Esophagus muscularis mucosa (tissue), 4 donors: Measurements from ENCODE around the gene TENM4. TPM values are rescaled to one million over a fixed set of nuclear protein-coding genes. Genes with fewer than 3 reads are reported as not detected.

Experiments used
- DNase-seq: peaks from one replicate; pipeline ENCODE4 v3.0.0-alpha.2; 2017; ENCODE audit errors: extremely low spot score
- H3K27ac ChIP-seq, 4 donors: fragments of 200-600 bp; sonication (generic); replicated peaks in 1 of 4; 1 replicate in 3 of 4; 2 replicates in 1 of 4; pipeline ENCODE4 v1.5.1; 2016 to 2019; ENCODE audit warnings: mild to moderate bottlenecking in 1 of 4
- H3K27me3 ChIP-seq, 4 donors: fragments of 200-600 bp; sonication (generic); one replicate each; pipeline versions ENCODE4 v1.5.1 to v1.6.0; 2016 to 2019
- H3K36me3 ChIP-seq, 4 donors: fragments of 200-600 bp; sonication (generic); one replicate each; pipeline ENCODE4 v1.5.1; 2016 to 2019
- H3K4me1 ChIP-seq, 4 donors: fragments of 200-600 bp; sonication (generic); one replicate each; pipeline ENCODE4 v1.5.1; 2016 to 2019
- H3K4me3 ChIP-seq, 4 donors: fragments of 200-600 bp; sonication (generic); 1 replicate in 2 of 4; 2 replicates in 2 of 4; pipeline ENCODE4 v1.5.1; 2016 to 2019; ENCODE audit warnings: mild to moderate bottlenecking in 4 of 4, moderate library complexity in 1 of 4
- H3K9me3 ChIP-seq, 4 donors: fragments of 200-600 bp; sonication (generic); 1 replicate in 3 of 4; 2 replicates in 1 of 4; pipeline ENCODE4 v1.5.1; 2016 to 2019
- EP300 ChIP-seq: sonication (generic); formaldehyde crosslinking; IDR thresholded peaks from one replicate; pipeline ENCODE4 v1.6.1; 2017; ENCODE audit warnings: antibody characterized with exemption
- POLR2A ChIP-seq: fragments of 450-650 bp; IDR thresholded peaks from one replicate; pipeline ENCODE4 v1.6.1; 2017; ENCODE audit warnings: antibody characterized with exemption, moderate library complexity, mild to moderate bottlenecking, low read depth
- POLR2AphosphoS5 ChIP-seq, 2 donors: sonication (generic); formaldehyde crosslinking; IDR thresholded peaks; one replicate each; pipeline ENCODE4 v1.6.1; 2017; ENCODE audit warnings: antibody characterized with exemption in 2 of 2
- WGBS: methylation state at CpG from one replicate; pipeline ENCODE4 v1.1.5; 2018; 5-methylcytosine and 5-hydroxymethylcytosine counted together
- intact Hi-C: fragments of 100-400 bp; cut with DNase I; formaldehyde crosslinking; loops from one replicate; pipeline ENCODE4 v1.15.1; 2023
- total RNA-seq, 4 donors: library from RNA; depleted of rRNA; stranded (reverse); fragments of >200 nt; gene quantifications; one replicate each; pipeline versions ENCODE4 v1.1.0 to v1.2.1, GENCODE V29; 2016
- TF ChIP-seq, protein P1 (sequence below), 3 experiments: fragments of 200-600 bp in 2 of 3; fragments of 450-650 bp in 1 of 3; sonication (generic) in 2 of 3; IDR thresholded peaks; one replicate each; pipeline ENCODE4 v1.5.1; 2017 to 2019; ENCODE audit warnings: antibody characterized with exemption in 3 of 3, mild to moderate bottlenecking in 2 of 3, moderate library complexity in 1 of 3

TENM4 gene
- total RNA-seq, 4 donors from 2014 or later, result 4.1 to 9.6 (median 8.0) TPM

DNA sequence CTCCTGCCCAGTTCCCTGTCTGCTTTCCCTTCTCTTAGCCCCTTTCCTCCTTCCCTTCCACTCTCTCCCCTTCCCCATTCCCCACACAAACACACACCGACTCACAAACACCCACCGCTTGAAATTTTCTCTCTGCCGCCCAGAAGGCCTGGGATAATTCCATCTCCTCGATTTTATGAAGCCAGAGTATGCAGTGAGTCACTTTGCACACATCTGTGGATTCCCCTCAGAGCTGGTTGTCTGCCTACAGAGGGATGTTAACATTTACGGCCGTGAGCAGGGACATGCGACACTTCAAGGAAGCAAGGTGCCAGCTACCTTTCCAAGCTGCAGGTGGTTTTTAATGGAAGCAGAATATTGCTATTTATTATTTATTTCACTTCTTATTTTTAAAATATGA is 332.0 kb downstream of the TENM4 start:
- H3K9me3 ChIP-seq, result no peaks in the 10 kb centered on the region
- H3K27ac ChIP-seq, result peak overlapping the region; percentile 52 to 77 (median 68)
- no peaks in the 10 kb centered on the region for H3K27me3 ChIP-seq
- H3K4me3 ChIP-seq, result no peak overlapping the region
- peaks cover 0 to 34% (median 25%) of the 10 kb centered on the region in 4 donors for H3K4me1 ChIP-seq
- no peaks in the 10 kb centered on the region for H3K36me3 ChIP-seq
- no peak for DNase-seq
- intact Hi-C loops, result loop anchor here (10.0 kb wide), 1 partner anchor 464 kb away; no protein-coding TSS in a partner anchor
- TF ChIP-seq POLR2AphosphoS5 (IDR thresholded peaks at IDR 0.05) (no peak), POLR2A (no peak), EP300 (no peak)
- TF ChIP-seq, protein P1, sequence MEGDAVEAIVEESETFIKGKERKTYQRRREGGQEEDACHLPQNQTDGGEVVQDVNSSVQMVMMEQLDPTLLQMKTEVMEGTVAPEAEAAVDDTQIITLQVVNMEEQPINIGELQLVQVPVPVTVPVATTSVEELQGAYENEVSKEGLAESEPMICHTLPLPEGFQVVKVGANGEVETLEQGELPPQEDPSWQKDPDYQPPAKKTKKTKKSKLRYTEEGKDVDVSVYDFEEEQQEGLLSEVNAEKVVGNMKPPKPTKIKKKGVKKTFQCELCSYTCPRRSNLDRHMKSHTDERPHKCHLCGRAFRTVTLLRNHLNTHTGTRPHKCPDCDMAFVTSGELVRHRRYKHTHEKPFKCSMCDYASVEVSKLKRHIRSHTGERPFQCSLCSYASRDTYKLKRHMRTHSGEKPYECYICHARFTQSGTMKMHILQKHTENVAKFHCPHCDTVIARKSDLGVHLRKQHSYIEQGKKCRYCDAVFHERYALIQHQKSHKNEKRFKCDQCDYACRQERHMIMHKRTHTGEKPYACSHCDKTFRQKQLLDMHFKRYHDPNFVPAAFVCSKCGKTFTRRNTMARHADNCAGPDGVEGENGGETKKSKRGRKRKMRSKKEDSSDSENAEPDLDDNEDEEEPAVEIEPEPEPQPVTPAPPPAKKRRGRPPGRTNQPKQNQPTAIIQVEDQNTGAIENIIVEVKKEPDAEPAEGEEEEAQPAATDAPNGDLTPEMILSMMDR (IDR thresholded peaks at IDR 0.05), result no peak
- WGBS, result 72% methylated on average over 7 of the region's 7 CpGs

DNA sequence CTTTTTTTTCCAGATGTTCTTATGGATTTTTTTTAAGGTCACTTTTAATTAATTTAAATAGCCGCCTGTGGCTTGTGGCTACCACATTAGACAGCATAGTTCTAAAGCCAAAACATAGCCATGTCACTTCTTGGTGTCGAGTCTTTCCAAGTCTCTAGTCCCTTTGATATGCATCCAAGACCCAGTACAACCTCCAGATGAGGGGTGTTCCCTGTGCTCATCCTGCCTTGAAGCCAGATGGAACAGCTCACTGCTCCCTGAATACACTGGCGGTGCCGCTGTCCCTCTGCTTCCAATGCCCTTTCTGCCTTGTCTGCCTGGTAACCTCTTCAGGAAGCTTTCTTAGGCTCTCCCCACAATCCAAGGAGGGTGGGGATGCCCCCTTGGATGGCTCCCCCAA is 338.0 kb downstream of the TENM4 start:
- no peak for DNase-seq
- no peaks in the 10 kb centered on the region for H3K9me3 ChIP-seq
- no peaks in the 10 kb centered on the region for H3K36me3 ChIP-seq
- no peak overlapping the region for H3K4me3 ChIP-seq
- TF ChIP-seq POLR2A, result no peak
- TF ChIP-seq EP300, result no peak
- TF ChIP-seq, protein P1 (IDR thresholded peaks at IDR 0.05), result no peak
- TF ChIP-seq POLR2AphosphoS5 (IDR thresholded peaks at IDR 0.05), result no peak
- H3K27ac ChIP-seq, result no peak overlapping the region
- 70% methylated on average over 4 of the region's 4 CpGs for WGBS
- intact Hi-C loops, result loop anchor here (10.0 kb wide), 1 partner anchor 458 kb away; no protein-coding TSS in a partner anchor
- no peaks in the 10 kb centered on the region for H3K27me3 ChIP-seq
- peaks cover 0 to 50% (median 33%) of the 10 kb centered on the region in 4 donors for H3K4me1 ChIP-seq

DNA sequence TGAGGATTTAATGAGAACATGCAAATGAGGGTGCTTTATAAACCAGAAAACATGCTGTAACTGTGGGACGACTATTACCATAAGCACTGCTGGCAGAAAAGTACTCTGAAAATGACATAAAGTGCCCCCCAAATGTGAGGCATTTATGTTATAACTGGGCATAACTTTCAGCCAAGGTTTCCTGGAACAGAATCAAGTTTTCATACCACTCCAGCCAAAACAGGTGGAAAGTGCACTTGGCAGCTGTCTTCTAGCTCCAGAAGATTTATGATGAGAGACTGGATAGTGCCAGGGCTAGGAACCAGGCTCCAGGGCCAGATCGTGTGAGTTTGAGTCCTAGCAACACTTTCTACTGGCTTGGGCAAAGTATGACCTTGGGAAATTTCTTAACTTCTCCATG is 339.2 kb downstream of the TENM4 start:
- TF ChIP-seq, protein P1 (IDR thresholded peaks at IDR 0.05), result no peak
- peak in 1 of 2 donors; percentile 19 for TF ChIP-seq POLR2AphosphoS5 (IDR thresholded peaks at IDR 0.05)
- no peak for TF ChIP-seq EP300
- TF ChIP-seq POLR2A, result no peak
- no peaks in the 10 kb centered on the region for H3K9me3 ChIP-seq
- no peaks in the 10 kb centered on the region for H3K27me3 ChIP-seq
- intact Hi-C loops, result loop anchor here (2.0 to 10.0 kb wide), 2 partner anchors 39 to 457 kb away; no protein-coding TSS in a partner anchor
- H3K4me3 ChIP-seq, result no peak overlapping the region
- no peaks in the 10 kb centered on the region for H3K36me3 ChIP-seq
- WGBS, result 34% methylated on average over 2 of the region's 2 CpGs
- H3K4me1 ChIP-seq, result peaks cover 0 to 60% (median 39%) of the 10 kb centered on the region in 4 donors
- H3K27ac ChIP-seq, result peak overlapping the region in 1 of 4 donors; percentile 44
- no peak for DNase-seq

DNA sequence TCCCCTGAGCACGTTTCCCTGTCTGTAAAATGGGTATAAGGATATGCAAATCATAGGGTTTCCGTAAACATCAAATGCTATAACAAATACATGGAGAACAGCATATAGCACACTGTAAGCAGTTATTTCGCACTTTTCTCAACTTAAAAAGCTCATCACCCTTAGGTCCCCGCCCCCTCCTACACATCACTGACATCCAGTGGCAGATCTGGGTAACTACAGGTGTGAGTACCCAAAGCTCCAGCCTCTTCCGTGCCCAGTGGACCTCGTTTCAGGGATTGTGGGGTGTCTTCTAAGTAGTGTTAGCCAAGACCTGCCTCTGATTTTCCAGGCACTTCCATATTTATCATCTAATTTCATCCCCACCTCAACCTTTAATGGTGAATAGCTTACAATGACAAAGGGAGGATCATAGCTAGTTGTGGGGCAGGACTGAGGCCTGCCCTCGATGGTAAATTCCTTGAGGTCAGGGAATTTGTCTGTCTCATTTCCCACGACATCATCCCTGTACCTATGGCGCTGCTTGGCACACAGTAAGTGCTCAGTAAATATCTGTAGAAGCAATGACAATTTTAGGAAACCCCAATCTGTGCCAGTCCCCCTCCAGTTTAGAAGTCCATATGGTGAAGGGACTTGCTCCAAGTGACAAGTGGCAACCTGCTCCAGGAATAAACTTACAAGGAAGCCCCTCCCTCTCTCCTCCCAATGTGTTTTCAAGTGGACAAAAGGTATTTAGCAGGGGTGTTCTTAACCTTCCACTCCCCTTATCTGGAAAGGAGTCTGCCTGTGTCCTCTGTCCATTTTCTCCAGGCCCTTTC is 340.5 kb downstream of the TENM4 start:
- TF ChIP-seq POLR2A, result no peak
- TF ChIP-seq EP300, result no peak
- no peak for TF ChIP-seq POLR2AphosphoS5 (IDR thresholded peaks at IDR 0.05)
- TF ChIP-seq, protein P1 (IDR thresholded peaks at IDR 0.05), result peak; percentile 65 to 81 (median 75)
- H3K27ac ChIP-seq, result no peak overlapping the region
- H3K4me1 ChIP-seq, result peaks cover 0 to 74% (median 39%) of the 10 kb centered on the region in 4 donors
- WGBS, result 63% methylated on average over 9 of the region's 9 CpGs
- H3K36me3 ChIP-seq, result no peaks in the 10 kb centered on the region
- no peak overlapping the region for H3K4me3 ChIP-seq
- H3K9me3 ChIP-seq, result no peaks in the 10 kb centered on the region
- intact Hi-C loops, result loop anchor here (2.0 to 10.0 kb wide), 2 partner anchors 38 to 456 kb away; no protein-coding TSS in a partner anchor
- no peaks in the 10 kb centered on the region for H3K27me3 ChIP-seq
- no peak for DNase-seq
